Testis (tissue), 2 donors: ENCODE results near the gene PDE4B.

ENCODE experiments used
- POLR2A ChIP-seq: fragments of 450-650 bp; IDR thresholded peaks from one replicate; pipeline ENCODE4 v1.6.1; 2017; ENCODE audit warnings: antibody characterized with exemption, mild to moderate bottlenecking, moderate library complexity
- TF ChIP-seq, protein P1 (sequence below), 3 experiments: fragments of 450-650 bp in 2 of 3; fragments of 200-600 bp in 1 of 3; sonication (generic) in 1 of 3; IDR thresholded peaks; one replicate each; pipeline ENCODE4 v1.5.1; 2016 to 2019; ENCODE audit warnings: antibody characterized with exemption in 3 of 3, mild to moderate bottlenecking in 2 of 3, moderate library complexity in 1 of 3

DNA sequence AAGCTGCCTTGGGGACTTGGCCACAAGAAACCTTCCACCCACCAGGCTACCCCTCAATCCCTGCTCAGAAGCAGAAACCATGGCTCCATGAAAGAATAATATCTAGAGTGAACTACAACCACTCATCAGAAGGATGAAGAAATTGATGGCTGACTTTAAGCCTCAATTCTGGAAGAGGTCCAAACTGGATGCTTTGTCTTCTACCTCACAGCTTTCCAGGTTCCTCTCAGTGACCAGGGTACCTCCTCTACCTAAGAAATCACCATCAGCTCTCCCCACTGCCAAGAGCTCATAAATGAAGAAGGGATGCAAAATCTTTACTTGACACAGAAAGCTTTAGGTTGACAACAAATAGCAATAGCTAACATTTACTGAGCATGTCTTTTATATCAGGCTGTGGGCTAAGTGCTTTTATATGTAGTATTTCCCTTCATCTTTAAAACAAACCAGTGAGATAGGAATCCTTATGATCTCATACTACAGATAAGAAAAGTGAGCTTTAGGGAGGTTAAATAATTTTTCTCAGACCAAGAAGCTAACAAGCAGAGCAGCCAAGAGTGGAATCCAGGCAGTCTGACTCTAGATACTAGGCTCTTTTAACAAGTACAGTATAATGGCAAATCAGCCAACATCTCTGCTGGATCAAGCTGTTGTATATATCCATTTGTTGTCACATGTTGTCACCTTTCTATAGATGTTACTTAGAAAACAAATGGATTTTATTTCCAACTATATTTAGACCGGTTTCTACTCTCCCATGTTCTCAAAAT lies 498.3 kb downstream of the PDE4B start:
- no peak for TF ChIP-seq POLR2A
- TF ChIP-seq, protein P1, sequence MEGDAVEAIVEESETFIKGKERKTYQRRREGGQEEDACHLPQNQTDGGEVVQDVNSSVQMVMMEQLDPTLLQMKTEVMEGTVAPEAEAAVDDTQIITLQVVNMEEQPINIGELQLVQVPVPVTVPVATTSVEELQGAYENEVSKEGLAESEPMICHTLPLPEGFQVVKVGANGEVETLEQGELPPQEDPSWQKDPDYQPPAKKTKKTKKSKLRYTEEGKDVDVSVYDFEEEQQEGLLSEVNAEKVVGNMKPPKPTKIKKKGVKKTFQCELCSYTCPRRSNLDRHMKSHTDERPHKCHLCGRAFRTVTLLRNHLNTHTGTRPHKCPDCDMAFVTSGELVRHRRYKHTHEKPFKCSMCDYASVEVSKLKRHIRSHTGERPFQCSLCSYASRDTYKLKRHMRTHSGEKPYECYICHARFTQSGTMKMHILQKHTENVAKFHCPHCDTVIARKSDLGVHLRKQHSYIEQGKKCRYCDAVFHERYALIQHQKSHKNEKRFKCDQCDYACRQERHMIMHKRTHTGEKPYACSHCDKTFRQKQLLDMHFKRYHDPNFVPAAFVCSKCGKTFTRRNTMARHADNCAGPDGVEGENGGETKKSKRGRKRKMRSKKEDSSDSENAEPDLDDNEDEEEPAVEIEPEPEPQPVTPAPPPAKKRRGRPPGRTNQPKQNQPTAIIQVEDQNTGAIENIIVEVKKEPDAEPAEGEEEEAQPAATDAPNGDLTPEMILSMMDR (IDR thresholded peaks at IDR 0.05): no peak
